IPS-18a (cell line): Measurements from ENCODE around the gene TNK1.
"Not testable (repeated sequence)": the region's sequence is repeated elsewhere in the genome, so short reads cannot be mapped to it uniquely, and the experiment has no call there.

ENCODE experiments used
- H3K27ac ChIP-seq: one replicate; pipeline ENCODE4 v1.5.1; 2013; ENCODE audit warnings: low read length
- H3K27me3 ChIP-seq: one replicate; pipeline ENCODE4 v1.6.1; 2013; ENCODE audit warnings: mild to moderate bottlenecking, low read length; ENCODE audit not compliant: control insufficient read depth, insufficient read depth
- H3K36me3 ChIP-seq: one replicate; pipeline ENCODE4 v1.6.1; 2013; ENCODE audit warnings: low read depth, low read length; ENCODE audit not compliant: control insufficient read depth
- H3K4me1 ChIP-seq: one replicate; pipeline ENCODE4 v1.6.1; 2013; ENCODE audit warnings: low read depth, low read length; ENCODE audit not compliant: control insufficient read depth
- H3K4me3 ChIP-seq: one replicate; pipeline ENCODE4 v1.5.1; 2013; ENCODE audit warnings: low read length
- H3K9ac ChIP-seq: one replicate; pipeline ENCODE4 v1.6.1; 2013; ENCODE audit warnings: mild to moderate bottlenecking, low read length, moderate library complexity
- H3K9me3 ChIP-seq: one replicate; pipeline ENCODE4 v1.6.1; 2013; ENCODE audit warnings: low read depth, low read length; ENCODE audit not compliant: control insufficient read depth

TNK1 gene

GRCh38 chr17:7380855-7381683 is at the start of gene TNK1:
TSS of gene TNK1 (plus strand) at chr17:7381089. CDS start at chr17:7382927, 1,838 bp downstream.
- Histone ChIP-seq H3K27ac (no peak within 1 kb of the TSS), H3K4me1 (peaks cover 10% of the 10 kb centered on the region), H3K27me3 (peaks cover 53% of the 10 kb centered on the region), H3K9ac (peak within 1 kb of the TSS; percentile 39), H3K36me3 (no peaks in the 10 kb centered on the region), H3K4me3 (peak within 1 kb of the TSS; percentile 66), H3K9me3 (peaks cover 7% of the 10 kb centered on the region)

DNA sequence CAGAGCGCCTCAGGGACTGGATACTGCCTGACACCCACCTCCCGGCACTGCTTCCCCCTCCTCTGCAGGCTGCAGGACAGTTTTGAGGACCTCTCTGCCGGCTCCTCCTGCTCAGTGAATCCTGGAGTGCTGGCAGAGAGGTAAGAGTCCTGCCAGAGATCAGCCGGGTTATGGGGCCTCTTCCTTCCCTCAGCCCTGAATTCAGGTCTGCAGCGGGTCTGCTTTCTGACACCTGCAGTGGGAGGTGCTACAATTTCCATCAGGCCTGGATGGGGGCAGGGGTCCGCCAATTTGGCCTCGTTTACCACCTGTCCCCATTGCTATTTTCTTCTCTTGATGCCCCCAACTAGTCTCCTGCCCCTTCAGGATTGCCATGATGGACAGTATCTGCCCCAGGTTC is 48.8 kb upstream of the TNK1 start:
- H3K36me3 ChIP-seq, result no peaks in the 10 kb centered on the region
- H3K4me1 ChIP-seq, result peaks cover 11% of the 10 kb centered on the region
- no peak overlapping the region for H3K4me3 ChIP-seq
- no peak overlapping the region for H3K9ac ChIP-seq
- H3K27me3 ChIP-seq, result no peaks in the 10 kb centered on the region
- H3K9me3 ChIP-seq, result no peaks in the 10 kb centered on the region
- no peak overlapping the region for H3K27ac ChIP-seq

DNA sequence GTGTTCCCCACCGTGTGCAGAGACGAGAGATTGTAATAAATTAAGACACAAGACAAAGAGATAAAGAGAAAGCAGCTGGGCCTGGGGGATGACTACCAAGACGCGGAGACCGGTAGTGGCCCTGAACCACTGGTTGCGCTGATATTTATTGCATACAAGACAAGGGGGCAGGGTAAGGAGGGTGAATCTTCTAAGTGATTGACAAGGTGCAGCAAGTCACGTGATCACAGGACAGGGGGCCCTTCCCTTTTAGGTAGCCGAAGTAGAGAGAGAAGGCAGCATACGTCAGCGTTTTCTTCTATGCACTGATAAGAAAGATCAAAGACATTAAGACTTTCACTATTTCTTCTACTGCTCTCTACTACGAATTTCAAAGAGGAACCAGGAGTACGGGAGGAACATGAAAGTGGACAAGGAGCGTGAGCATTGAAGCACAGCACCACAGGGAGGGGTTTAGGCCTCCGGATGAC is 48.3 kb upstream of the TNK1 start:
- H3K9me3 ChIP-seq, H3K27ac ChIP-seq, H3K36me3 ChIP-seq, H3K27me3 ChIP-seq, H3K9ac ChIP-seq, H3K4me3 ChIP-seq: not testable (repeated sequence)
- H3K4me1 ChIP-seq, result peaks cover 13% of the 10 kb centered on the region

GRCh38 chr17:7334938-7335538 is 45.9 kb upstream of the TNK1 start:
- Histone ChIP-seq H3K4me3 (no peak overlapping the region), H3K4me1 (peaks cover 13% of the 10 kb centered on the region), H3K36me3 (no peaks in the 10 kb centered on the region), H3K9ac (no peak overlapping the region), H3K9me3 (no peaks in the 10 kb centered on the region), H3K27me3 (no peaks in the 10 kb centered on the region), H3K27ac (no peak overlapping the region)

DNA sequence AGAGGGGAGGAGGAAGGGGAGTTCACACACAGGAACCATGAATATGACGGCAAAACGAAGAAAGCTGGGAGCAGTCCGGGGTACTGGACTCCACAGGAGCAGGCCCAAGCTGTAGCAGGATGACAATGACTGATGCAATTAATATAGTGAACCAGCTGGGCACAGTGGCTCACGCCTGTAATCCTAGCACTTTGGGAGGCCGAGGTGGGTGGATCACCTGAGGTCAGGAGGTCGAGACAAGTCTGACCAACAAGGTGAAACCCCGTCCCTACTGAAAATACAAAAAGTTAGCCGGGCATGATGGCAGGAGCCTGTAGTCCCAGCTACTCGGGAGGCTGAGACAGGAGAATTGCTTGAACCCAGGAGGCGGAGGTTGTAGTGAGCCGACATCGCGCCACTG is 45.1 kb upstream of the TNK1 start:
- H3K4me3 ChIP-seq, H3K9ac ChIP-seq, H3K9me3 ChIP-seq, H3K27ac ChIP-seq, H3K36me3 ChIP-seq, H3K27me3 ChIP-seq: not testable (repeated sequence)
- H3K4me1 ChIP-seq, result peaks cover 13% of the 10 kb centered on the region

DNA sequence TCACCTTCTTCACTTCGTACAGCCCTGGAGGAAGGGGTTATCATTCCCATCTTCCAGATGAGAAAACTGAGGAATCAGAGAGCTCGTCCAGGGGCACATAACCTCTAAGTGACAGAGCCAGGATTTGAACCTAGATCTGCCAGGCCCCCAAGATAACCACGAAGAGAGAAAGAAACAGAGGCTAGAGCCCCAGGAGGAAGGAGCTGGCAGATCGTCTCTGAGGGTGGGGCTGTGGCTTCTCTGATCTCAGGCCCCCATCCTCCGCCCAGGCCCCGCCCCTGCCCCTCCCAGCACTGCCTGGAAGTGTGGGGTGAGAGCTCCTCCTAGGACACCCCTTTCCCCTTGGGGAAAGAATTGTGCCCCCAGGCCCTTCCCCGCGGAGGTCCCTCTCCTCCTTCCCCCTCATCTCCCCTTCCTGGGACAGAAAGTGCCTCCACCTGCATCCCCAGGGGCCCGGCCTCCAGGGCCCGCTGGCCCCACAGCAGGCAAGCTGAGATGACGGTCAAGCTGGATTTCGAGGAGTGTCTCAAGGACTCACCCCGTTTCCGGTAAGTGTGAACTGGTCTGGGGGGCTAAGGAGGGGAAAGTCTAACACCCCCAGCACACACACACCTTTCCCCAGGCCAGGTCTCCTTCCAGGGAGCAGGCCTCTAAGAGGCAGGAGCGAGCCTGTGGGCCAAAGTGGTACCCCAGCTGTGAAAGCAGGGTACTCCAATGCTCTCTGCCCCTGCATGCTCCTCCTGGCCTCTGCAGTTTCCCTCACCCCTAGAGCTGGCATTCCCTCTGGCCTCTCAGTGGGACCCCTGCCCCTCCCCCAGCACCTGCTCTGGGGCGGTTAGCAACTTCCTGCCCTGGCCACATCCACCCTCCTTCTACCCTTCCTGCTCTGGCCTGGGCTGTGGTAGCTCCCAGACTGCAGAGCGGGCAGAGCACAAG is 44.4 kb upstream of the TNK1 start, which contains the start of gene ACAP1:
ACAP1 (plus strand) TSS at position 290 of the 936 bp plus-strand sequence; CDS start at position 496, 206 bp downstream.
- Histone ChIP-seq H3K4me3 (peak within 1 kb of the TSS; percentile 20), H3K9ac (peak within 1 kb of the TSS; percentile 39), H3K27ac (no peak within 1 kb of the TSS), H3K4me1 (peaks cover 13% of the 10 kb centered on the region), H3K27me3 (no peaks in the 10 kb centered on the region), H3K36me3 (no peaks in the 10 kb centered on the region), H3K9me3 (no peaks in the 10 kb centered on the region)

- peaks cover 13% of the 10 kb centered on the region for H3K4me1 ChIP-seq
- H3K27ac ChIP-seq, H3K36me3 ChIP-seq, H3K9me3 ChIP-seq, H3K27me3 ChIP-seq, H3K9ac ChIP-seq, H3K4me3 ChIP-seq: not testable (repeated sequence)
These were observed 43.3 kb upstream of the TNK1 start for GRCh38 chr17:7337600-7337999.

GRCh38 chr17:7340179-7340578 is 40.7 kb upstream of the TNK1 start:
- H3K9me3 ChIP-seq, result no peaks in the 10 kb centered on the region
- no peak overlapping the region for H3K27ac ChIP-seq
- H3K36me3 ChIP-seq, result no peaks in the 10 kb centered on the region
- H3K27me3 ChIP-seq, result no peaks in the 10 kb centered on the region
- H3K4me3 ChIP-seq, result no peak overlapping the region
- peaks cover 13% of the 10 kb centered on the region for H3K4me1 ChIP-seq
- H3K9ac ChIP-seq, result no peak overlapping the region

- H3K4me3 ChIP-seq, result no peak overlapping the region
- no peaks in the 10 kb centered on the region for H3K27me3 ChIP-seq
- H3K9ac ChIP-seq, result no peak overlapping the region
- no peak overlapping the region for H3K27ac ChIP-seq
- no peaks in the 10 kb centered on the region for H3K36me3 ChIP-seq
- H3K9me3 ChIP-seq, result no peaks in the 10 kb centered on the region
- peaks cover 5% of the 10 kb centered on the region for H3K4me1 ChIP-seq
These were observed 39.0 kb upstream of the TNK1 start for GRCh38 chr17:7341842-7342241.

GRCh38 chr17:7343250-7343649 is 37.6 kb upstream of the TNK1 start:
- Histone ChIP-seq H3K27me3 (no peaks in the 10 kb centered on the region), H3K4me1 (no peaks in the 10 kb centered on the region), H3K9me3 (no peaks in the 10 kb centered on the region), H3K36me3 (no peaks in the 10 kb centered on the region), H3K9ac (no peak overlapping the region), H3K4me3 (no peak overlapping the region), H3K27ac (no peak overlapping the region)
